IPS DF 6.9 (cell line): ENCODE results near the gene NCOA3.

Experiments
- DNase-seq: peaks from one replicate; pipeline ENCODE4 v3.0.0-alpha.2; 2013; ENCODE audit warnings: low read depth, low spot score
- H3K27ac ChIP-seq: one replicate; pipeline ENCODE4 v1.5.1; 2013; ENCODE audit warnings: low read length, control low read depth
- H3K27me3 ChIP-seq: 2 replicates; pipeline ENCODE4 v1.6.1; 2013; ENCODE audit warnings: mild to moderate bottlenecking, low read length; ENCODE audit not compliant: control insufficient read depth, insufficient read depth
- H3K36me3 ChIP-seq: 2 replicates; pipeline ENCODE4 v1.6.1; 2013; ENCODE audit warnings: low read length; ENCODE audit not compliant: control insufficient read depth, insufficient read depth
- H3K4me1 ChIP-seq: 2 replicates; pipeline ENCODE4 v1.6.1; 2013; ENCODE audit warnings: low read length; ENCODE audit not compliant: control insufficient read depth, insufficient read depth
- H3K4me3 ChIP-seq: 2 replicates; pipeline ENCODE4 v1.5.1; 2013; ENCODE audit warnings: mild to moderate bottlenecking, low read length
- H3K9me3 ChIP-seq: 2 replicates; pipeline ENCODE4 v1.6.1; 2013; ENCODE audit warnings: low read length, inconsistent platforms; ENCODE audit not compliant: control insufficient read depth, insufficient read depth
- WGBS: extraction: QIAGEN DNeasy Blood & Tissue Kit; methylation state at CpG from one replicate; pipeline ENCODE4 v1.1.7; 2013; ENCODE audit warnings: mixed read lengths, missing lambda C conversion rate; ENCODE audit not compliant: insufficient read length, insufficient coverage; 5-methylcytosine and 5-hydroxymethylcytosine counted together

NCOA3 gene

DNA sequence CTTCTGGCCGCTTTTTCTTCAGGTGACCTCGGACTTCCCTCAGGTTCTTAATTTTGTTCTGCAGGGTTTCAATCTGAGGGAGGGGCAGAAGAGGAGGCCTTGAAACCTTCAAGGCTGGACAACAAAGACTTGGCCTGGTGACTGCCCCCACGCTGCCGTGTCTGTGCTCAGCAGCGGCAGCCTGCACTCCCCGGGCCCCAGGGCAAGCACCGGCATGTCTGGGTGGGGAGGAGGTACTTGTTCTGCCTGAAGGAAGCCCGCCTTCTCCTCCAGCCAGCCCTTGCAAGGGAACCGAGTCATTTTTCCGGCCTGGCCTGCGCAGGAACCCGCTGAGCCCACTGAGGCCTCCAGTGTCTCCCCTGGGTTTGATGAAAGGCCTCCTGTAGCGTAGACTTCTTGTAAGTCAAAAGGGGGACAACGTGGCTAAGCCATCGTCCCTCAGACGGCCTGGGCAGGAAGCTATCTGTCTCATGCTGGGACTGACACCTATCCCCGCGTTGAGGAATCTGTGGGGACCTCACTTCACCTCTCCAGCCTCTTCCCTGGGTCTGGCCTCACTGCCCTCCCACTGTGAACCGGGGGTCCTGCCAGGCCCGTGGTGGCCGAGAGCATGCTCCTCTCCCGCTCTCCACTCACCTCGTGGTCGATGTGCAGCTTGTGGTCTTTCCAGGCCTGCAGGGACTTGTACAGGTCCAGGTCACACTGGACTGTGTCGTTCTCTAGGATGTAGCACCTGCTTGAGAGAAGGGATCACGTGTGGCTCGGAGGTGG is 163.7 kb downstream of the NCOA3 start:
- no peak overlapping the region for H3K4me3 ChIP-seq
- H3K36me3 ChIP-seq = no peaks in the 10 kb centered on the region; the same call in 1 of the 2 replicates
- no peak overlapping the region for H3K27ac ChIP-seq
- no CpG with 5 or more reads among the region's 27 CpGs for WGBS
- peaks cover 3% of the 10 kb centered on the region; the same call in 1 of the 2 replicates for H3K4me1 ChIP-seq
- H3K9me3 ChIP-seq = no peaks in the 10 kb centered on the region
- H3K27me3 ChIP-seq = no peaks in the 10 kb centered on the region
- DNase-seq = no peak

DNA sequence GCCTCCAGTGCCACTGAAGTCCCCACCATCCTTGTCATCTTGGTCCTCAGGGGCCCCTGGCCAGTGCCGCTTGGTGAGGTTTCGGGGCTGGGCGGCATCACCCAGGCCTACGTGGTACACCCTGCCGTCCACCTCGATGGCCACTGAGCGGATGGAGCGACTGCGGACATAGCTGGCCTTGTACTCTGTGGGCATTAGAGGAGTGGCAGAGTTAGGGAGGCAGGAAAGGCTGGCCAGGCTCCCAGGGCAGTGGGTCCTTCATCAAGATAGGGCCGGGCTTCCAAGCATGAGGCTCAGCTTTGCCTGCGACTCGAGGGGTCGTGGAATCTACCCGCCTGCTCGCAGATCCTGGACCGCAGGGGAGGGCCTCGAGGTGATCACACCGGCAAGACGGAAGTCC is 164.6 kb downstream of the NCOA3 start:
- Histone ChIP-seq H3K9me3 (no peaks in the 10 kb centered on the region), H3K27me3 (no peaks in the 10 kb centered on the region), H3K36me3 (no peaks in the 10 kb centered on the region; the same call in 1 of the 2 replicates), H3K4me1 (peaks cover 3% of the 10 kb centered on the region; the same call in 1 of the 2 replicates), H3K4me3 (no peak overlapping the region), H3K27ac (no peak overlapping the region)
- DNase-seq = no peak
- WGBS = no CpG with 5 or more reads among the region's 19 CpGs

DNA sequence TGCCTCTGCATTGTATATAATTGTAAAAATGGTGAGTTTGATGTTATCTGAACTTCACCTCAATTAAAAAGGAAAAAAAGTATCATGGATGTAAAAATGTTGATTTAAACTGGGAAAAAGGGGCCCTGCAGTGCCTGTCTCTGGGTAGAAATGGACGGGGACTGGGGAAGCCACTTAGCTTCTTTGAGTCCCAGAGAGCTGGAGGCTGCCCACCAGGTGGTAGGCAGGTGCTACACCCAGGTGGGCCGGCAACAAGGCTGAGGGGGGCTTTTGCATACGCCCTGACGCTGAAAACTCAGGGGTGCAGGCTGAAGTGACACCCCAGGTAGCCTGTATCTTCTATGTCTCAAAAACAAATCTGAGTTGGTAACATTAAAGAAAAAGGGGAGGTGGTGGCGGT is 165.4 kb downstream of the NCOA3 start:
- no peaks in the 10 kb centered on the region; the same call in 1 of the 2 replicates for H3K36me3 ChIP-seq
- H3K9me3 ChIP-seq = no peaks in the 10 kb centered on the region
- WGBS = no CpG with 5 or more reads among the region's 5 CpGs
- no peaks in the 10 kb centered on the region for H3K27me3 ChIP-seq
- peaks cover 3% of the 10 kb centered on the region; the same call in 1 of the 2 replicates for H3K4me1 ChIP-seq
- no peak for DNase-seq
- H3K27ac ChIP-seq = no peak overlapping the region
- H3K4me3 ChIP-seq = no peak overlapping the region

DNA sequence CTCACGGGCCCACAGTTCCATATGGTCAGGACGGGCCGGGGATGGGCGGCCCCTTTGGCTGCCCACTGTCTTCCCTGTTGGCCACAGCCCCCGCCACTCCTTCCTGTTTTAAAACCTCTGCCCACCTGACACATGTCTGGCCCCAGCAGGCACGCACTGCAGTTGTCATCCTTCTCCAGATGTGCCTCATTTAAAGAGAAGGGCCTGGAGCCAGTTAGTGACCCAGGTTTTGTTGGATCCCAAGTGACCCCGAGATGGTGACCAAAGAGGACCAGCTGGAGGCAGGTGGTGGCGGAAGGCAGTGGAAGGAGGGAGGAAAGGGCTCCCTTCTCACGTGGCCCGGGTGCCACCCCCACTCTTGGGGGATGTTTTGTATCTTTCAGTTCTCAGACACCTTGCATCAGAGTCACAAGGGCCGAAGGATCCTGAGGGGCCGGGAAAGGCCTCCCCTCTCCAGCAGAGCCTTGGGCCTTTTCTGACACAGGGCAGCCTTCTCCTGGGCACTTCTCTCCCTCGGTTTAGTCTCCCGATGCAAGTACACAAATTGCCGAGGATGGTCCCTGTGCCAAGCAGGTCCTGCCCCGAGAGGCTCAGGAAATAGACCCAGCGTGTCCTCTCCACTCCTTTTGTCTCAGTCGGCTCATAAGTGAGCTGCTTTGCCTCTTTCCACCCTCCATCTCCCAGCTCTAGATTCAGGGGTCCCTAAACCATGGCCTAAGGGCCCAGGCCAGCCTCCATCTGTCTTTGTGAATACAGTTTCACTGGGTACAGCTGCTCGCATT is 166.0 kb downstream of the NCOA3 start:
- no peak overlapping the region for H3K4me3 ChIP-seq
- H3K9me3 ChIP-seq = no peaks in the 10 kb centered on the region
- WGBS = no CpG with 5 or more reads among the region's 19 CpGs
- no peaks in the 10 kb centered on the region for H3K27me3 ChIP-seq
- H3K36me3 ChIP-seq = no peaks in the 10 kb centered on the region
- peaks cover 3% of the 10 kb centered on the region; the same call in 1 of the 2 replicates for H3K4me1 ChIP-seq
- DNase-seq = no peak
- no peak overlapping the region for H3K27ac ChIP-seq

- no peaks in the 10 kb centered on the region for H3K36me3 ChIP-seq
- peaks cover 3% of the 10 kb centered on the region; the same call in 1 of the 2 replicates for H3K4me1 ChIP-seq
- WGBS = no CpG with 5 or more reads among the region's 23 CpGs
- DNase-seq = no peak
- H3K27ac ChIP-seq = no peak overlapping the region
- H3K27me3 ChIP-seq = no peaks in the 10 kb centered on the region
- no peaks in the 10 kb centered on the region for H3K9me3 ChIP-seq
- no peak overlapping the region for H3K4me3 ChIP-seq
These were observed 166.8 kb downstream of the NCOA3 start for GRCh38 chr20:47668313-47669151.

- Histone ChIP-seq H3K27me3 (no peaks in the 10 kb centered on the region), H3K36me3 (no peaks in the 10 kb centered on the region), H3K9me3 (no peaks in the 10 kb centered on the region), H3K4me3 (no peak overlapping the region), H3K27ac (no peak overlapping the region), H3K4me1 (peaks cover 1% of the 10 kb centered on the region; the same call in 1 of the 2 replicates)
- no CpG with 5 or more reads among the region's 8 CpGs for WGBS
- no peak for DNase-seq
These were observed 167.4 kb downstream of the NCOA3 start for GRCh38 chr20:47669152-47669425.

GRCh38 chr20:47669489-47669888 is 167.8 kb downstream of the NCOA3 start:
- no peaks in the 10 kb centered on the region for H3K9me3 ChIP-seq
- no CpG with 5 or more reads among the region's 4 CpGs for WGBS
- H3K27ac ChIP-seq = no peak overlapping the region
- no peak overlapping the region for H3K4me3 ChIP-seq
- no peaks in the 10 kb centered on the region for H3K36me3 ChIP-seq
- no peaks in the 10 kb centered on the region for H3K27me3 ChIP-seq
- no peaks in the 10 kb centered on the region; the same call in 1 of the 2 replicates for H3K4me1 ChIP-seq
- DNase-seq = no peak

DNA sequence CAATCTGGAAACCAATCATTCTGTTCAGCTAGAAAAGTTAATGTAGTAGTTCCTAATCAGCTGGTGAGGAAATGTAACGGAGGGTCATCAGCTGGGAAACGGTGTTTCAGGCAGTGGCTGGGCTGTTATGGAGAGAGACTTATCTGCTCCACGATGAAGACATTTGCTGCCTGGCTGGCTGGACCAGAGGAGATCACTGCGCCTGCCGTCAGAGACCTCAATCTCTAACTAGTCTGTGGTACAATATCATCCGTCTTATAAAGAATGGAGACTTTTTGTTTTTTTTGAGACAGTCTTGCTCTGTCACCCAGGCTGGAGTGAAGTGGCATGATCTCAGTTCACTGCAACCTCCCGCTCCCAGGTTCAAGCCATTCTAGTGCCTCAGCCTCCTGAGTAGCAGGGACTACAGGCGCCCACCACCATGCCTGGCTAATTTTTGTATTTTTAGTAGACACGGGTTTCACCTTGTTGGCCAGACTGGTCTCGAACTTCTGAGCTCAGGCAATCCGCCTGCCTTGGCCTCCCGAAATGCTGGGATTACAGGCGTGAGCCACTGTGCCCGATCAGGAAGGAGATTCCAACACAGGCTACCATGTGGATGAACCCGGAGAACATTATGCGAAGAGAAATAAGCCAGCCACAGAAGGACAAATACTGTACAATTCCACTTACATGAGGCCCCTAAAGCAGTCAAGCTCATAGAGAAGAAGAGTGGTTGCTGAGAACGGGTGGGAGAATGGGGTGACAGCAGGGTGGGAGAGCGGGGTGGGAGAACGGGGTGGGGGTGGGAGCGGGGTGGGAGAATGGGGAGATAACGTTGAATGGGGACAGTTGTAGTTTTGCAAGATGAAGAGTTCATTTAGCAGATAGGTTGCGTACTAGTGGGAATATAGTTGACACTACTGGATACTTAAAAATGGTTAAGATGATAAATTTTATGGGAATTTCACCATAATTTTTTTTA is 168.5 kb downstream of the NCOA3 start:
- DNase-seq = no peak
- Histone ChIP-seq H3K27ac (no peak overlapping the region), H3K9me3 (no peaks in the 10 kb centered on the region), H3K27me3 (no peaks in the 10 kb centered on the region), H3K36me3 (no peaks in the 10 kb centered on the region), H3K4me1 (no peaks in the 10 kb centered on the region; the same call in 1 of the 2 replicates), H3K4me3 (no peak overlapping the region)
- 100% methylated on average over 2 of the region's 22 CpGs for WGBS

DNA sequence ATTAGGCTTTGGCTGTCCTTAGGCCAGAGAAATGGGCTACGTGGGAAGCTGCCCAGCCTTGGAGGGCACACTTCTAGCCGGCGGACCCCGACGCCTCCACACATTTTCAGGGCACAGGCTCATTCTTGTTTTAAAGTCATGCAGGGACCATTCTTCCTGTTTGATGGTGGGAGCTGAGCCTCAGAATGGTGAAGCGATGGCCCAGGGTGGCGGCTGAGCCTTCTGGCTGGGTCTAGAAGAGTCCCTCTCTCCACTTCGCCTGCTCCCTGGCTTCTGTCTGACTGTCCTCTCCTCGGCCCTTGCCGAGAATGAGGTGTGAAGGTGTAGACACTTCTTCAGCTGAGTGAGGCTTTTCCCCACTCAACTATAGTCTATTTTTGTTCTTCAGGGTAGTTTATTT is 169.2 kb downstream of the NCOA3 start:
- Histone ChIP-seq H3K27me3 (no peaks in the 10 kb centered on the region), H3K4me1 (no peaks in the 10 kb centered on the region; the same call in 1 of the 2 replicates), H3K36me3 (no peaks in the 10 kb centered on the region), H3K9me3 (no peaks in the 10 kb centered on the region), H3K27ac (no peak overlapping the region), H3K4me3 (no peak overlapping the region)
- no CpG with 5 or more reads among the region's 10 CpGs for WGBS
- no peak for DNase-seq
